Measurements from ENCODE around the gene GDA. TPM values are rescaled to one million over a fixed set of nuclear protein-coding genes. Genes with fewer than 3 reads are reported as not detected.

GDA gene
- total and polyA plus RNA-seq, 4 donors: 0.37 to 24.4 (median 19.5) TPM

GRCh38 chr9:72102520-72102919 lies 46.7 kb upstream of the GDA start:
- Histone ChIP-seq H3K4me1 (ENCODE audit: control insufficient read depth in 4 of 4, insufficient read depth in 4 of 4, low read length in 3 of 4) (no peaks in the 10 kb centered on the region), H3K36me3 (ENCODE audit: control insufficient read depth in 4 of 4, insufficient read depth in 3 of 4, low read depth in 1 of 4, low read length in 3 of 4) (no peaks in the 10 kb centered on the region), H3K4me3 (ENCODE audit: low read depth in 1 of 3, low read length in 3 of 3) (no peak overlapping the region), H3K9ac (ENCODE audit: low read depth in 1 of 2, low read length in 2 of 2) (no peak overlapping the region), H3K27ac (ENCODE audit: low read depth in 1 of 2, low read length in 2 of 2) (no peak overlapping the region), H3K27me3 (ENCODE audit: control insufficient read depth in 4 of 4, insufficient read depth in 4 of 4, low read length in 3 of 4) (no peaks in the 10 kb centered on the region), H3K9me3 (ENCODE audit: control insufficient read depth in 4 of 4, low read length in 3 of 4) (peaks cover 0 to 1% (median 0%) of the 10 kb centered on the region in 4 donors)
- WGBS: 90% methylated on average over 2 of the region's 2 CpGs
- DNase-seq (ENCODE audit: low spot score): no peak
- TF ChIP-seq JUND (IDR thresholded peaks at IDR 0.05): no peak
- TF ChIP-seq NR2F2 (IDR thresholded peaks at IDR 0.05): no peak
- no peak for TF ChIP-seq RAD21 (IDR thresholded peaks at IDR 0.05)
- no peak for TF ChIP-seq HNF4G (IDR thresholded peaks at IDR 0.05)
- no peak for TF ChIP-seq ZBTB33 (IDR thresholded peaks at IDR 0.05)
- TF ChIP-seq TAF1 (conservative IDR thresholded peaks at IDR 0.05): no peak
- TF ChIP-seq EGR1 (IDR thresholded peaks at IDR 0.05; ENCODE audit: low read depth in 2 of 2): no peak
- no peak for TF ChIP-seq SP1 (IDR thresholded peaks at IDR 0.05)
- no peak for TF ChIP-seq YY1 (IDR thresholded peaks at IDR 0.05)
- no peak for TF ChIP-seq HNF4A (conservative IDR thresholded peaks at IDR 0.05)
- TF ChIP-seq FOXA2 (IDR thresholded peaks at IDR 0.05): no peak
- no peak for TF ChIP-seq CTCF (IDR thresholded peaks at IDR 0.05; ENCODE audit: low read depth, low read length, missing input control)
- TF ChIP-seq RXRA (IDR thresholded peaks at IDR 0.05): no peak
- TF ChIP-seq ATF3 (IDR thresholded peaks at IDR 0.05): no peak
- TF ChIP-seq GABPA (IDR thresholded peaks at IDR 0.05 in 1 of 2, conservative IDR thresholded peaks at IDR 0.05 in 1 of 2): no peak
- no peak for TF ChIP-seq REST (IDR thresholded peaks at IDR 0.05)
- TF ChIP-seq FOXA1 (IDR thresholded peaks at IDR 0.05): no peak
- TF ChIP-seq MAX (IDR thresholded peaks at IDR 0.05): no peak
